OCI-LY7 (cell line): ENCODE measurements around the gene CFH. TPM values are rescaled to one million over a fixed set of nuclear protein-coding genes. Genes with fewer than 3 reads are reported as not detected.

Source experiments
- BruUV-seq: library from RNA; stranded (reverse); fragments of 400-500 nt; replicated peaks from 2 replicates; lab custom pipeline; 2021; lab: Mats Ljungman, UMichigan
- CTCF ChIA-PET: fragments of 300-600 bp; sonication (Branson Sonifier 250); formaldehyde crosslinking; loops from one replicate; lab custom pipeline; 2022; ENCODE audit warnings: antibody characterized with exemption; ENCODE audit not compliant: unreplicated experiment; lab: Charles Lee
- POLR2A ChIA-PET: fragments of 300-600 bp; sonication (Branson Sonifier 250); formaldehyde crosslinking; loops from one replicate; lab custom pipeline; 2022; ENCODE audit warnings: antibody characterized with exemption; lab: Charles Lee
- DNase-seq: peaks from one replicate; pipeline ENCODE4 v3.0.0-alpha.2; 2015; ENCODE audit warnings: low spot score
- H2AFZ ChIP-seq: fragments of 200-600 bp; sonication (generic), shearing (Covaris generic); 2 replicates; pipeline ENCODE4 v1.6.1; 2014; ENCODE audit warnings: mild to moderate bottlenecking, antibody characterized with exemption, low read length, moderate library complexity
- H3K27ac ChIP-seq: fragments of 200-600 bp; sonication (generic); 2 replicates; pipeline ENCODE4 v1.5.1; 2014; ENCODE audit warnings: mixed run types, low read depth, mild to moderate bottlenecking, moderate library complexity, low read length, inconsistent platforms; ENCODE audit not compliant: poor library complexity, severe bottlenecking
- H3K36me3 ChIP-seq: fragments of 200-600 bp; sonication (generic); 2 replicates; pipeline ENCODE4 v1.6.1; 2014; ENCODE audit warnings: mild to moderate bottlenecking, antibody characterized with exemption, low read length, moderate library complexity, mixed read lengths; ENCODE audit not compliant: insufficient read depth
- H3K4me1 ChIP-seq: fragments of 200-600 bp; sonication (generic); 2 replicates; pipeline ENCODE4 v1.5.1; 2014; ENCODE audit warnings: mild to moderate bottlenecking, low read length; ENCODE audit not compliant: insufficient read depth, poor library complexity, severe bottlenecking
- H3K4me2 ChIP-seq: fragments of 200-600 bp; sonication (generic); 2 replicates; pipeline ENCODE4 v1.6.1; 2014; ENCODE audit warnings: mild to moderate bottlenecking, low read length
- H3K4me3 ChIP-seq: fragments of 200-600 bp; sonication (generic); 2 replicates; pipeline ENCODE4 v1.5.1; 2014; ENCODE audit warnings: mild to moderate bottlenecking, low read depth, low read length; ENCODE audit not compliant: poor library complexity, severe bottlenecking
- H3K79me2 ChIP-seq: fragments of 200-600 bp; sonication (generic); 2 replicates; pipeline ENCODE4 v1.6.1; 2016; ENCODE audit warnings: low read depth, mild to moderate bottlenecking, low read length, moderate library complexity, mixed read lengths; ENCODE audit not compliant: insufficient read depth
- H3K9me2 ChIP-seq: fragments of 200-600 bp; sonication (generic); 2 replicates; pipeline ENCODE4 v1.6.1; 2016; ENCODE audit warnings: mild to moderate bottlenecking, low read length, mixed read lengths; ENCODE audit not compliant: insufficient read depth
- H3K9me3 ChIP-seq: fragments of 200-600 bp; sonication (generic); 2 replicates; pipeline ENCODE4 v1.6.1; 2014; ENCODE audit warnings: mild to moderate bottlenecking, mixed run types, low read length, mixed read lengths
- H4K20me1 ChIP-seq: fragments of 200-600 bp; sonication (generic); 2 replicates; pipeline ENCODE4 v1.6.1; 2014; ENCODE audit warnings: mild to moderate bottlenecking, antibody characterized with exemption, low read length, moderate library complexity, mixed read lengths; ENCODE audit not compliant: insufficient read depth
- CTCF ChIP-seq: fragments of 200-600 bp; sonication (generic); conservative IDR thresholded peaks from 2 replicates; pipeline ENCODE4 v1.5.1; 2014; ENCODE audit warnings: mild to moderate bottlenecking, antibody characterized with exemption, low read length, moderate library complexity, mixed read lengths
- EZH2phosphoT487 ChIP-seq: fragments of 200-600 bp; sonication (generic); IDR thresholded peaks from 2 replicates; pipeline ENCODE4 v1.6.1; 2018; ENCODE audit warnings: low read depth, borderline replicate concordance, mild to moderate bottlenecking, mixed run types, antibody characterized with exemption, low read length, moderate library complexity, mixed read lengths
- intact Hi-C: fragments of 100-400 bp; cut with micrococcal nuclease; formaldehyde crosslinking; loops from one replicate; pipeline ENCODE4 v1.10.0; 2022; ENCODE audit not compliant: unreplicated experiment
- total RNA-seq, 2 experiments: library from RNA; depleted of rRNA in 1 of 2; stranded (reverse); fragments of >200 nt in 1 of 2; shearing (Covaris generic) in 1 of 2; gene quantifications; 2 replicates each; pipeline ENCODE4 v1.2.3, GENCODE V29; 2014 to 2022

The CFH gene
- total RNA-seq, 2 experiments from 2014 or later = not detected

DNA sequence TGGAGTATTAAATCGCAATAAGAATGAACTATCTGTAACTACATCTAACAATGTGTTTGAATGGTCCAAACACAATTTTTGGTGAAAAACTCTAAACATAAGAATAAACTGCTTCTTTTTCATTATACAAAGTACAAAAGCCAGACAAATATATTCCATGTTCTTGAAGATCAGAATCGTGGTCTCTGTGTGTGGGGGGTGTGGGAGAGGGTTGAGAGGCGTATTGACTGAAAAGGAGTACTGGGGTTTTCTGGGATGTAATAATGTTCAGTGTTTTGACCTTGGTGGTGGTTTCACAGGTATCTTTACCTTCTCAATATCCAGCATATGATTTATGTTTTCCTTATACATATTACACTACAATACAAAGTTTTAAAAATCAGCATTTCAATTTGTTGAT is 764 bp upstream of the CFH start:
- Histone ChIP-seq H3K27ac (no peak overlapping the region), H2AFZ (no peak overlapping the region), H3K9me3 (no peaks in the 10 kb centered on the region), H3K4me3 (no peak overlapping the region), H3K36me3 (no peaks in the 10 kb centered on the region), H3K4me2 (no peak overlapping the region), H3K4me1 (no peaks in the 10 kb centered on the region), H3K79me2 (no peaks in the 10 kb centered on the region), H3K9me2 (no peaks in the 10 kb centered on the region), H4K20me1 (no peaks in the 10 kb centered on the region)
- DNase-seq = no peak
- BruUV-seq = no TSS peak
- ChIA-PET POLR2A (no interaction called here), CTCF (no interaction called here)
- TF ChIP-seq EZH2phosphoT487 (no peak), CTCF (no peak)
- intact Hi-C loops = no loop called here

DNA sequence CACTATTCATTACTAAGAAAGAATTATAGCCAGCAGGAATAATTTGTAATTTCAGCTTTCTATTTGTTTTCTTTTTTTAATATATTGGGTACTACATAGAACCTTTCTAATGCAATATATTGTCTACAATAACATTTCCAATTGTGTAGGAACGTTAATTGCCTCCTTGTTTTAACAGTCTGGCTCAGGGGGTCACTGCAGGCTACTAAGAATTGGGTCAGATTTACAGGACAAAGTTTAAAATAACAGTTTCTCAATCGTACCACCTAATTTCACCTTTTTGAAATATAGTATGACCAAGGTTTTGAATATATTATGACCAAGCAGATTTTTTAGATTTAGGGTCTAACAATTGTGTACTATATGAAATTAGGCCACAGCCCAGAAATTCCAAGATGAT is 2.4 kb downstream of the CFH start:
- POLR2A ChIA-PET = no interaction called here
- no peaks in the 10 kb centered on the region for H3K36me3 ChIP-seq
- intact Hi-C loops = no loop called here
- no peaks in the 10 kb centered on the region for H3K9me2 ChIP-seq
- no peak overlapping the region for H3K4me3 ChIP-seq
- H3K4me2 ChIP-seq = no peak overlapping the region
- no peak overlapping the region for H3K27ac ChIP-seq
- BruUV-seq = no TSS peak
- no peak overlapping the region for H2AFZ ChIP-seq
- H3K4me1 ChIP-seq = no peaks in the 10 kb centered on the region
- CTCF ChIA-PET = no interaction called here
- no peak for TF ChIP-seq CTCF
- no peak for TF ChIP-seq EZH2phosphoT487
- DNase-seq = no peak
- H4K20me1 ChIP-seq = no peaks in the 10 kb centered on the region
- no peaks in the 10 kb centered on the region for H3K9me3 ChIP-seq
- H3K79me2 ChIP-seq = no peaks in the 10 kb centered on the region

DNA sequence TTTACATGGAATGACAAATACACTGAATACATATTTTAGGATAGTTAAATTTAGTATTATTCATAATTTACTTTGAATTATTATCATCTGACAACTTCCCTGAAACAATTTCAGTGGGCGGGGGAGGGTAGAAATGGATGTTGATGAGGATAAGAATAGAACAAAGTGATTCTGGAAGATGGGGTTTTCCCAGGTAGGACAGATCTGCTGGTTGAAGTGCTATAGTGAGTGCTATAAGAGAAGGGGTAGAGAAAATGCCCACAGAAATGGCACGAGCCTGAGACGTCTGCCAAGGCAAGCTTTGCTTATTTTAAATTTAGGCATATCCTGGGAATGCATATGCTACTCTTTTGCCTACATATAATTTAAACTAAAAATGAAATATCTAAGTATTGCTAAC is 3.2 kb downstream of the CFH start:
- no peak for DNase-seq
- intact Hi-C loops = no loop called here
- Histone ChIP-seq H3K4me3 (no peak overlapping the region), H3K4me2 (no peak overlapping the region), H3K27ac (no peak overlapping the region), H3K36me3 (no peaks in the 10 kb centered on the region), H3K4me1 (no peaks in the 10 kb centered on the region), H2AFZ (no peak overlapping the region), H3K9me3 (no peaks in the 10 kb centered on the region), H4K20me1 (no peaks in the 10 kb centered on the region), H3K79me2 (no peaks in the 10 kb centered on the region), H3K9me2 (no peaks in the 10 kb centered on the region)
- no peak for TF ChIP-seq EZH2phosphoT487
- ChIA-PET CTCF (no interaction called here), POLR2A (no interaction called here)
- BruUV-seq = no TSS peak
